ENCODE measurements around the gene FAM50B. TPM values are rescaled to one million over a fixed set of nuclear protein-coding genes. Genes with fewer than 3 reads are reported as not detected.

The FAM50B gene
- total RNA-seq, 4 donors from 2014 or later: 12.5 to 26.6 (median 17.6) TPM

DNA sequence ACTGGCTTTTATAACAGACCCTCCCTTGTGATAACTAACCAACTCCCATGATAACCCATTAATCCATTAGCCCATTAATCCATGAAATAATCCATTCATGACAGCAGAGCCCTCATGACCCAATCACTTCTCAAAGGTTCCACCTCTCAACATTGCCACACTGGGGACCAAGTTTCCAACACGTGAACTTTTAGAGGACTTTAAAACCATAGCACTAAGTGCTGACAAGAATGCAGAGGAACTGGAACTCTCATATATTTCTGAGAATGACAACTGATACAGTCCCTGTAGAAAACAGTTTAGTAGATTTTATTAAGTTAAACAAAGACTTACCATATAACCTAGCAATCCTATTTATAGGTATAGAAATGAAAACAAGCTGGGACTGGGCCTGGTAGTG lies 11.4 kb upstream of the FAM50B start:
- no peaks in the 10 kb centered on the region for H3K9me3 ChIP-seq
- 71% methylated on average over 1 of the region's 1 CpG for WGBS
- H3K4me1 ChIP-seq: peaks cover 13 to 22% (median 16%) of the 10 kb centered on the region in 4 donors
- H3K36me3 ChIP-seq: no peaks in the 10 kb centered on the region
- H3K4me3 ChIP-seq: no peak overlapping the region
- intact Hi-C loops (cut with DNase I): no loop called here
- no peak overlapping the region for H3K27ac ChIP-seq (replicated peaks in 1 of 4)
- DNase-seq (ENCODE audit: extremely low spot score): no peak
- TF ChIP-seq POLR2AphosphoS5 (IDR thresholded peaks at IDR 0.05) (no peak), EP300 (IDR thresholded peaks at IDR 0.05) (no peak), POLR2A (IDR thresholded peaks at IDR 0.05; ENCODE audit: low read depth) (no peak)
- TF ChIP-seq, protein P1, sequence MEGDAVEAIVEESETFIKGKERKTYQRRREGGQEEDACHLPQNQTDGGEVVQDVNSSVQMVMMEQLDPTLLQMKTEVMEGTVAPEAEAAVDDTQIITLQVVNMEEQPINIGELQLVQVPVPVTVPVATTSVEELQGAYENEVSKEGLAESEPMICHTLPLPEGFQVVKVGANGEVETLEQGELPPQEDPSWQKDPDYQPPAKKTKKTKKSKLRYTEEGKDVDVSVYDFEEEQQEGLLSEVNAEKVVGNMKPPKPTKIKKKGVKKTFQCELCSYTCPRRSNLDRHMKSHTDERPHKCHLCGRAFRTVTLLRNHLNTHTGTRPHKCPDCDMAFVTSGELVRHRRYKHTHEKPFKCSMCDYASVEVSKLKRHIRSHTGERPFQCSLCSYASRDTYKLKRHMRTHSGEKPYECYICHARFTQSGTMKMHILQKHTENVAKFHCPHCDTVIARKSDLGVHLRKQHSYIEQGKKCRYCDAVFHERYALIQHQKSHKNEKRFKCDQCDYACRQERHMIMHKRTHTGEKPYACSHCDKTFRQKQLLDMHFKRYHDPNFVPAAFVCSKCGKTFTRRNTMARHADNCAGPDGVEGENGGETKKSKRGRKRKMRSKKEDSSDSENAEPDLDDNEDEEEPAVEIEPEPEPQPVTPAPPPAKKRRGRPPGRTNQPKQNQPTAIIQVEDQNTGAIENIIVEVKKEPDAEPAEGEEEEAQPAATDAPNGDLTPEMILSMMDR (IDR thresholded peaks at IDR 0.05): no peak
- H3K27me3 ChIP-seq: no peaks in the 10 kb centered on the region

DNA sequence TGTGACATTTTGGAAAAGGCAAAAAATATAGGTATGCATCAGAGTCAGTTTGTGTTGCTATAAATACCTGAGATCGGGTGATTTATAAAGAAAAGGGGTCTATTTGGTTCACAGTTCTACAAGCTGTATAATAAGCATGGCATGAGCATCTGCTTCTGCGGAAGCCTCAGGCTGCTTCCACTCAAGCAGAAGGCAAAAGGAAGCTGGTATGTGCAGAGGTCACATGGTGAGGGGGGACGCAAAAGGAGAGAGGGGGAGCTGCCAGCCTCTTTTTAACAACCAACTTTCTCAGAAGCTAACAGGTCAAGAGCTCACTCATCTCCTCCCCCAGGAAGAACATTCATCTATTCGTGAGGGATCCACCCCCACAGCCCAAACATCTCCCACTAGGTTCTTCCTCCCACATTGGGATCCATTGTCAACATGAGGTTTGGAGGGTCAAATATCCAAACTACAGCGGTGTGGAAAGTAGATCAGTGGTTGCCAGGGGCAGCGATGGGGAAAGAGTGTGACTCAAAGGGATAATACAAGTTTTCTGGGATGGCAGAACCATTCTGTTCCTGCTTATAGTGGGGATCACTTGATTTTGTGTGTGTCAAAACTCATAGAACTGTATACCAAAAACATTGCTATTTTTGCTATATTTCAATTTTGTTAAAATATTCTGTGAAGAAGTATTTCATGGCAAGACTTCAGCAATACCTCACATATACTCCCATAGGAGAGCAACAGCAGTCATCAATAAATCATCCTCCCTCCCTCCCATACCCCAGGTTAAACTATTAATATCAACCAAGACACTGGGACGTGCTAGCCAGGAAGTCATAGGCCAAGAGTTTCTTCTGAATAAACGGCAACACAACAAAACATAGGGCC lies 9.9 kb upstream of the FAM50B start:
- Histone ChIP-seq H3K4me3 (no peak overlapping the region), H3K36me3 (no peaks in the 10 kb centered on the region), H3K27ac (replicated peaks in 1 of 4) (no peak overlapping the region), H3K4me1 (peaks cover 14 to 32% (median 22%) of the 10 kb centered on the region in 4 donors), H3K9me3 (no peaks in the 10 kb centered on the region), H3K27me3 (no peaks in the 10 kb centered on the region)
- TF ChIP-seq EP300 (IDR thresholded peaks at IDR 0.05): no peak
- TF ChIP-seq POLR2AphosphoS5 (IDR thresholded peaks at IDR 0.05): no peak
- no peak for TF ChIP-seq POLR2A (IDR thresholded peaks at IDR 0.05; ENCODE audit: low read depth)
- TF ChIP-seq, protein P1 (IDR thresholded peaks at IDR 0.05): no peak
- WGBS: 79% methylated on average over 8 of the region's 8 CpGs
- DNase-seq (ENCODE audit: extremely low spot score): no peak
- intact Hi-C loops (cut with DNase I): no loop called here

DNA sequence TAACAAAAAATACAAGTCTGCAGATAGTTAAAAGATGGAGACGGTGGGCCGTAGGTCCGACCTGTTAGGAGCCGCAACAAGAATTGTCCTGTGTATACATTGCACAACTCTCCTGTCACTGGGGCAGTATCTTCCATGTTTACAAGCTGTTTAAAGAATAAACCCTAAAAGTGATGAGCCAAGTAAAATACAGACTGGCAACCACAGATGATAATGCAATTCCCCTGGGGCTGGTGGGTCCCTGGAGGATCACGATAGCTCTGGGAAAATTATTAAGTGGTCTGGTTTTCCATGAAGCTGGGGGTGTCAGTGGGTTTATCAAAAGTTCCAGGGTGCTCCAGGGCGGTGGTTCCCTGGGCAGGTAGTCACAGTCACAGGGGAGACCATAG lies 8.1 kb upstream of the FAM50B start:
- intact Hi-C loops (cut with DNase I): loop anchor here (10.0 kb wide), 1 partner anchor 566 kb away; no protein-coding TSS in a partner anchor
- Histone ChIP-seq H3K4me1 (peaks cover 14 to 38% (median 19%) of the 10 kb centered on the region in 4 donors), H3K27me3 (no peaks in the 10 kb centered on the region), H3K4me3 (no peak overlapping the region), H3K36me3 (no peaks in the 10 kb centered on the region), H3K27ac (replicated peaks in 1 of 4) (peak overlapping the region in 2 of 4 donors; percentile 47 to 57), H3K9me3 (no peaks in the 10 kb centered on the region)
- DNase-seq (ENCODE audit: extremely low spot score): no peak
- TF ChIP-seq POLR2AphosphoS5 (IDR thresholded peaks at IDR 0.05) (no peak), POLR2A (IDR thresholded peaks at IDR 0.05; ENCODE audit: low read depth) (no peak), EP300 (IDR thresholded peaks at IDR 0.05) (no peak)
- TF ChIP-seq, protein P1 (IDR thresholded peaks at IDR 0.05): no peak
- 95% methylated on average over 6 of the region's 6 CpGs for WGBS

DNA sequence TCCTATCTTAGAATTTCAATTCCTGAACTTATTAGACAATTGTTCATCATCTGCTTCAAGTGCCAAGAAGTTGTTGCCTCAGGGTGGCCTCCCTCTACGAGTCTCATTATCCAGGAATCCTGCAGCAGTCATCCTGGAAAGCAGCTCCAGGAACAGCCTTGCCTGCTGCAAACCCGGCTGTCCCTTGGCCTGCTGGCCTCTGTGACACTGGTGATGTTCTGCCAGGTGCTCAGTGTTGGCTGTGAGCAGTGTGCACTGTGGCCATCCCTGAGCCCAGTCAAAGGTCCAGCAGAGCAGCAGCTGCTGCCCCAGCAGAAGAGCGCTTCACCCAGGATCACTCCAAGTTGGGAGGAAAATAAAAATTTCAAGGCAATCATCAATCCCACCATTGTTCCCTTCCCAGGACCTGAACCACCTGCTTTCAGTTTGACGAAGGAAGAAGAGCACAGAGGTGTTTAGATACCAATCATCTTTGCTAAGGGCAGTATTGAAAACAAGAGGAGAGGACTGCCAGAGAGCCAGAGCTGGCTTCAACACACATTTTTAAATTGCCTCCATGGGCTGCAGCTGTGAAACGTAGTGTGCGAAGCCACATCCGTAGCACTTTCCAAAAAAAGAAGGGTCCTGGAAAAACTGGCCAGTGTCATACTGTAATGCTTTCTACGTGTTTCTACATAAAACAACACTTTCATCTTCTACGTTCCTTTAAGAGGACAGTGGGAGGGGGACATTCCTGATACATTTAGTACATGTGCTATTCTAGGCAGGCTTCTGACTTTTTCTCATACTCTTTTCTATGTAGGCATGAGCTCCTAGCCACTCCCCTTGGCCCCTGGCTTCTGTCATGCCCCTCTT lies 7.2 kb upstream of the FAM50B start:
- intact Hi-C loops (cut with DNase I): loop anchor here (10.0 kb wide), 1 partner anchor 567 kb away; no protein-coding TSS in a partner anchor
- DNase-seq (ENCODE audit: extremely low spot score): no peak
- 54% methylated on average over 8 of the region's 9 CpGs for WGBS

More for the DNA sequence above, 7.2 kb upstream of the FAM50B start:
- Histone ChIP-seq H3K27ac (replicated peaks in 1 of 4) (peak overlapping the region in 3 of 4 donors; percentile 33 to 57 (median 47)), H3K27me3 (no peaks in the 10 kb centered on the region), H3K36me3 (no peaks in the 10 kb centered on the region), H3K4me1 (peaks cover 14 to 38% (median 19%) of the 10 kb centered on the region in 4 donors), H3K9me3 (no peaks in the 10 kb centered on the region), H3K4me3 (no peak overlapping the region)
- TF ChIP-seq POLR2A (IDR thresholded peaks at IDR 0.05; ENCODE audit: low read depth): no peak
- TF ChIP-seq POLR2AphosphoS5 (IDR thresholded peaks at IDR 0.05): peak; percentile 13 to 32
